Neuronal stem cell (in vitro differentiated cells): ENCODE results near the gene CTNNA1.

ENCODE experiments used
- DNase-seq: peaks from one replicate; pipeline ENCODE4 v3.0.0-alpha.2; 2013; ENCODE audit warnings: low spot score
- H2AFZ ChIP-seq: one replicate; pipeline ENCODE4 v1.6.1; 2013; ENCODE audit warnings: mild to moderate bottlenecking, low read length, inconsistent platforms
- H2AK5ac ChIP-seq: 2 replicates; pipeline ENCODE4 v1.6.1; 2013; ENCODE audit warnings: low read depth, mild to moderate bottlenecking, inconsistent platforms, low read length, moderate library complexity, mixed read lengths
- H2BK120ac ChIP-seq: 2 replicates; pipeline ENCODE4 v1.6.1; 2013; ENCODE audit warnings: low read depth, mild to moderate bottlenecking, inconsistent platforms, low read length, moderate library complexity, mixed read lengths
- H2BK12ac ChIP-seq: one replicate; pipeline ENCODE4 v1.6.1; 2013; ENCODE audit warnings: low read length, inconsistent platforms
- H2BK15ac ChIP-seq: 2 replicates; pipeline ENCODE4 v1.6.1; 2013; ENCODE audit warnings: mild to moderate bottlenecking, low read length, inconsistent platforms, mixed read lengths
- H2BK5ac ChIP-seq: one replicate; pipeline ENCODE4 v1.6.1; 2013; ENCODE audit warnings: inconsistent platforms, mild to moderate bottlenecking, low read length, moderate library complexity
- H3K14ac ChIP-seq: one replicate; pipeline ENCODE4 v1.6.1; 2013; ENCODE audit warnings: low read length, inconsistent platforms
- H3K18ac ChIP-seq: 2 replicates; pipeline ENCODE4 v1.6.1; 2013; ENCODE audit warnings: low read length, inconsistent platforms
- H3K23ac ChIP-seq: 2 replicates; pipeline ENCODE4 v1.6.1; 2013; ENCODE audit warnings: low read depth, mild to moderate bottlenecking, mixed read lengths, low read length, inconsistent platforms; ENCODE audit not compliant: poor library complexity
- H3K27ac ChIP-seq: replicated peaks from 3 replicates; pipeline ENCODE4 v1.5.1; 2013; ENCODE audit warnings: low read length, inconsistent platforms
- H3K27me3 ChIP-seq, 3 experiments: 2 replicates each; pipeline ENCODE4 v1.6.1; 2013; ENCODE audit warnings: low read length in 3 of 3, mild to moderate bottlenecking in 2 of 3, inconsistent platforms in 1 of 3, low read depth in 1 of 3, mixed read lengths in 1 of 3, moderate library complexity in 1 of 3; ENCODE audit not compliant: control insufficient read depth in 3 of 3, insufficient read depth in 3 of 3
- H3K36me3 ChIP-seq, 2 donors: replicated peaks in 1 of 2; 2 replicates each; pipeline ENCODE4 v1.6.1; 2013; ENCODE audit warnings: low read length in 2 of 2; ENCODE audit not compliant: control insufficient read depth in 2 of 2, insufficient read depth in 2 of 2
- H3K4ac ChIP-seq: 2 replicates; pipeline ENCODE4 v1.6.1; 2013; ENCODE audit warnings: inconsistent platforms, mild to moderate bottlenecking, low read length, moderate library complexity
- H3K4me1 ChIP-seq, 2 donors: 1 replicate in 1 of 2; 2 replicates in 1 of 2; pipeline ENCODE4 v1.6.1; 2013; ENCODE audit warnings: low read length in 2 of 2, low read depth in 1 of 2; ENCODE audit not compliant: control insufficient read depth in 2 of 2, insufficient read depth in 1 of 2
- H3K4me2 ChIP-seq: one replicate; pipeline ENCODE4 v1.6.1; 2013; ENCODE audit warnings: mild to moderate bottlenecking, low read length, inconsistent platforms; ENCODE audit not compliant: insufficient read depth, poor library complexity, severe bottlenecking
- H3K4me3 ChIP-seq, 2 donors: 2 replicates each; pipeline ENCODE4 v1.5.1; 2013; ENCODE audit warnings: low read length in 2 of 2, mild to moderate bottlenecking in 2 of 2, inconsistent platforms in 1 of 2, moderate library complexity in 1 of 2
- H3K79me1 ChIP-seq: one replicate; pipeline ENCODE4 v1.6.1; 2013; ENCODE audit warnings: low read depth, mild to moderate bottlenecking, inconsistent platforms, low read length, moderate library complexity
- H3K9ac ChIP-seq: one replicate; pipeline ENCODE4 v1.6.1; 2013; ENCODE audit warnings: mild to moderate bottlenecking, low read depth, low read length, inconsistent platforms; ENCODE audit not compliant: poor library complexity
- H3K9me3 ChIP-seq, 2 donors: replicated peaks in 1 of 2; 2 replicates each; pipeline versions ENCODE3 to v1.6.1; 2013; ENCODE audit warnings: low read length in 2 of 2, mild to moderate bottlenecking in 2 of 2, inconsistent platforms in 1 of 2, low read depth in 1 of 2, mixed read lengths in 1 of 2, moderate library complexity in 1 of 2; ENCODE audit not compliant: control insufficient read depth in 2 of 2, insufficient read depth in 1 of 2
- H4K8ac ChIP-seq: one replicate; pipeline ENCODE4 v1.6.1; 2013; ENCODE audit warnings: low read depth, mild to moderate bottlenecking, inconsistent platforms, low read length, moderate library complexity
- H4K91ac ChIP-seq: one replicate; pipeline ENCODE4 v1.6.1; 2013; ENCODE audit warnings: low read length, low read depth, mild to moderate bottlenecking, inconsistent platforms; ENCODE audit not compliant: poor library complexity
- WGBS, 2 donors: extraction: QIAGEN DNeasy Blood & Tissue Kit; methylation state at CpG; one replicate each; pipeline ENCODE4 v1.1.7; 2013; ENCODE audit warnings: missing lambda C conversion rate in 2 of 2, mixed read lengths in 1 of 2; ENCODE audit not compliant: insufficient read length in 2 of 2, insufficient replicate concordance in 1 of 2; ENCODE audit errors: extremely low coverage in 2 of 2; 5-methylcytosine and 5-hydroxymethylcytosine counted together

Gene CTNNA1

DNA sequence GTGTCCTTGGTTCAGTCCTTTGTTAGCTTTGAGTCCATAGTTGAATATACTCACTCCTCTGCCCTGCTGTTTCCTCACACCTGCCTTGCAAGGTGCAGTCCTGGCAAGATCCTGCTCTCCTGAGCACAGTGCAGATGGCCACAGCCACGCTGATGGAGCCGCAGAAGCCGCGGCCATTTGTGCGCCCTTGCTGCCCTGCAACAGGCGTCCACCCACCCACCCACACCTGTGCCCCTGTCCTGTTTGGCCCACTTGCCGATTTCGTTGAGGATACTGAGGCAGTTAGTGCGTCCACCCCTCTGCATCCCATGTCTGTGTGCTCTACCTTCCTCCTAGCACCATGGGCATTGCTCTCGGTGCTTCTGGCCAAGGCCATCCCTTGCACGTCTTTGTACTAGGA is 173.0 kb downstream of the CTNNA1 start:
- no peak overlapping the region for H3K4ac ChIP-seq
- no peak overlapping the region for H2AFZ ChIP-seq
- H2AK5ac ChIP-seq = no peak overlapping the region
- H2BK5ac ChIP-seq = no peak overlapping the region
- no peak overlapping the region for H3K27ac ChIP-seq
- H3K9me3 ChIP-seq = no peaks in the 10 kb centered on the region
- no peak overlapping the region for H2BK15ac ChIP-seq
- H3K79me1 ChIP-seq = no peaks in the 10 kb centered on the region
- no peak overlapping the region for H4K8ac ChIP-seq
- H3K4me3 ChIP-seq = no peak overlapping the region
- no peak overlapping the region for H3K4me2 ChIP-seq
- WGBS, 2 donors = no CpG with 5 or more reads among the region's 11 CpGs
- no peak overlapping the region for H3K23ac ChIP-seq
- H3K36me3 ChIP-seq = peaks cover 35 to 82% of the 10 kb centered on the region in 2 donors
- no peak overlapping the region for H3K14ac ChIP-seq
- H3K18ac ChIP-seq = no peak overlapping the region
- H2BK120ac ChIP-seq = no peak overlapping the region
- DNase-seq = no peak
- no peaks in the 10 kb centered on the region for H3K4me1 ChIP-seq
- no peak overlapping the region for H2BK12ac ChIP-seq
- H4K91ac ChIP-seq = no peak overlapping the region
- no peak overlapping the region for H3K9ac ChIP-seq
- peaks cover 0 to 1% (median 0%) of the 10 kb centered on the region in 3 experiments for H3K27me3 ChIP-seq

- H3K27ac ChIP-seq = no peak overlapping the region
- no peak overlapping the region for H4K8ac ChIP-seq
- H4K91ac ChIP-seq = no peak overlapping the region
- DNase-seq = no peak
- no peak overlapping the region for H2BK5ac ChIP-seq
- peaks cover 0 to 1% (median 0%) of the 10 kb centered on the region in 3 experiments for H3K27me3 ChIP-seq
- no peak overlapping the region for H3K9ac ChIP-seq
- no peak overlapping the region for H2AFZ ChIP-seq
- no peak overlapping the region for H2BK15ac ChIP-seq
- H3K23ac ChIP-seq = no peak overlapping the region
- no peak overlapping the region for H2AK5ac ChIP-seq
- no peak overlapping the region for H3K14ac ChIP-seq
- no peak overlapping the region for H3K4me3 ChIP-seq
- H3K4ac ChIP-seq = no peak overlapping the region
- H3K79me1 ChIP-seq = no peaks in the 10 kb centered on the region
- no peak overlapping the region for H2BK120ac ChIP-seq
- no peak overlapping the region for H3K18ac ChIP-seq
- no CpG with 5 or more reads among the region's 16 CpGs for WGBS, 2 donors
- no peak overlapping the region for H2BK12ac ChIP-seq
- no peaks in the 10 kb centered on the region for H3K9me3 ChIP-seq
- H3K4me2 ChIP-seq = no peak overlapping the region
- no peaks in the 10 kb centered on the region for H3K4me1 ChIP-seq
- peaks cover 41 to 89% of the 10 kb centered on the region in 2 donors for H3K36me3 ChIP-seq
Measured at GRCh38 chr5:138926688-138927448, 173.6 kb downstream of the CTNNA1 start.

DNA sequence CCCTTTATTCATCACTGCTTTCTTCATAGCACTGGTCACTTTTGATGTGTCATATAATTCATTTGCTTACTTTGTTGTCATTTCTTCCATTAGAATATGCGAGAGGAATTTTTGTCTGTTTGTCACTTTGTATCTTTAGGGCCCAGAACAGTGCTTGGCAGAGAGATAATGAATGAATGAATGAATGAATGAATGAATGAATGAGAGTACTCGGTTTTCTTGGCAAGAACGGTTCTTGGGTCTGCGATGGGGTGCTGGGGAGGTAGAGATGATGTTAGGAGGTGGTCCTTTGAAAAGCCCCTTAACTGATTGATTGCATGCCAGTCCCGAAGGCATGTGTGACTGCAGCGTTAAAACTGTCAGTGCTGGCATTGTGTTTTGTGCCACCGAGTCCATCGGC is 174.3 kb downstream of the CTNNA1 start:
- Histone ChIP-seq H2AK5ac (no peak overlapping the region), H3K4me1 (no peaks in the 10 kb centered on the region), H3K9ac (no peak overlapping the region), H3K27ac (no peak overlapping the region), H2BK12ac (no peak overlapping the region), H3K27me3 (peaks cover 0 to 1% (median 0%) of the 10 kb centered on the region in 3 experiments), H3K36me3 (peaks cover 48 to 94% of the 10 kb centered on the region in 2 donors), H3K9me3 (no peaks in the 10 kb centered on the region), H3K4ac (no peak overlapping the region), H2BK5ac (no peak overlapping the region), H4K91ac (no peak overlapping the region), H3K4me3 (no peak overlapping the region), H2AFZ (no peak overlapping the region), H3K79me1 (no peaks in the 10 kb centered on the region), H3K18ac (no peak overlapping the region), H3K4me2 (no peak overlapping the region), H2BK120ac (no peak overlapping the region), H3K14ac (no peak overlapping the region), H2BK15ac (no peak overlapping the region), H3K23ac (no peak overlapping the region), H4K8ac (no peak overlapping the region)
- no peak for DNase-seq
- no CpG with 5 or more reads among the region's 8 CpGs for WGBS, 2 donors

DNA sequence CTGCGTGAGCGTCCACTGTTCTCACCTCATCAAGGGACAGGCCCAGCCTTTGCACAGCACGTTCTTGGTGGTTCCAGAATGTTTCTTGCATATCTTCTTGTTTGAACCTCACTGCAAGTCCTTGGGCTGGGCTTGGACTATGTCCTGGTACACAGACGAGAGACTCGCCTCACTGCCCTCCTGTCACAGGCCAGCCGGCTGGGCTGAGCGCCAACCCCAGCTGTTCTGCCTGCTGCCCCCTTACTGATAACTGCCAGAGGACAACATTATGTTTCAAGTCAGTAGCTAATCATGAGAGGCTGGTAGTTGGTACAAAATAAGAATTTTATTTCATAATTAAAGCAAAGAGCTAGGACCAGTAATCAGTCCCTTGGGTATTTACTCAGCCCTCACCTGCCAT is 174.8 kb downstream of the CTNNA1 start:
- H3K27me3 ChIP-seq = peaks cover 0 to 1% (median 0%) of the 10 kb centered on the region in 3 experiments
- H3K18ac ChIP-seq = peak overlapping the region; percentile 68
- no peak overlapping the region for H2BK120ac ChIP-seq
- no peak overlapping the region for H2BK12ac ChIP-seq
- H4K91ac ChIP-seq = no peak overlapping the region
- no peak overlapping the region for H3K14ac ChIP-seq
- H3K4ac ChIP-seq = no peak overlapping the region
- H3K27ac ChIP-seq = no peak overlapping the region
- H2AFZ ChIP-seq = no peak overlapping the region
- no peak overlapping the region for H2BK15ac ChIP-seq
- DNase-seq = no peak
- peaks cover 52 to 95% of the 10 kb centered on the region in 2 donors for H3K36me3 ChIP-seq
- no peak overlapping the region for H3K23ac ChIP-seq
- no peaks in the 10 kb centered on the region for H3K79me1 ChIP-seq
- no peak overlapping the region for H3K9ac ChIP-seq
- no peaks in the 10 kb centered on the region for H3K9me3 ChIP-seq
- H3K4me1 ChIP-seq = no peaks in the 10 kb centered on the region
- WGBS, 2 donors = no CpG with 5 or more reads among the region's 7 CpGs
- H2AK5ac ChIP-seq = no peak overlapping the region
- H3K4me3 ChIP-seq = no peak overlapping the region
- no peak overlapping the region for H4K8ac ChIP-seq
- no peak overlapping the region for H3K4me2 ChIP-seq
- no peak overlapping the region for H2BK5ac ChIP-seq
